K562 (cell line): Measurements from ENCODE around the gene TAS2R40.

Source experiments
- CEBPZ ChIP-seq: fragments of 150-350 bp; IDR thresholded peaks from 2 replicates; pipeline ENCODE4 v1.6.1; 2014; ENCODE audit warnings: low read depth, mild to moderate bottlenecking, low read length, borderline replicate concordance
- STAT5B ChIP-seq: fragments of 250-450 bp; sonication (Bioruptor Pico); IDR thresholded peaks from 2 replicates; pipeline ENCODE4 v1.8.0; 2021; ENCODE audit warnings: mild to moderate bottlenecking, inconsistent platforms

- TF ChIP-seq CEBPZ (no peak), STAT5B (CRISPR knock-in tag) (no peak)
Measured at GRCh38 chr7:143245123-143245522, 23.3 kb downstream of the TAS2R40 start.
